Stimulated activated naive CD4-positive, alpha-beta T cell (primary cell): Measurements from ENCODE around the gene CRYZ.

Source experiments
- DNase-seq, 6 experiments: peaks; one replicate each; lab custom pipeline; 2025; lab: John Stamatoyannopoulos, UW

CRYZ gene

DNA sequence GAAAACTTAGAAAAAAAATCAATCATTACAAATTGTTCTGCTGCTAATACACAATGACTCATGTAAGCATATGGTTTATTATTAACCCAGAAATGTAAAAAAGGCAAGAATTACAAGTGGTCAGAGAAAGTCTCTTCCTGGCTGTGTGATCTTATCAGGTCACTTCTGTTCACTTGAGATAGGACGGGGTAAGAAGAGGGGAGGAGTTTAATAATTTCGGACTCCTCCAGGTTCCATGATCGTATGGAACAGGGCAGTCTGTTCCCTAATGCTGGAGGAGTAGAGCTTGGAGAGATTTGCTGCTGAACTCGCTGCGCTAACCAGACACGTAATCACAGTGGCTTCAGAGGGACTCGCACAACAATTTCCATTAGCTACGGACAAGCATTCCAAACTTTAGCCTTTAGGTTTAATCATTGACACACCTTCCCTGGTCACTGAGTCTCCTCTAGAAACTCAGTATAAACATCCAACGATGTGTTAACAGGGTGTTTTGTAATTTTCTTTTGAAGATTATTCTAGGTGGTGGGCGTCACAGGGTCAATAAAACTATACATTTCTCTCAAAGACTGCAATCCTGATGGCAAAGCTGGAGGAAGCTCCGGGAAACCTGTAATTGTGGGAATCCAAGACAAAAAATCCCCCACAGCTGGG lies 1.3 kb downstream of the CRYZ start:
- DNase-seq: no peak

DNA sequence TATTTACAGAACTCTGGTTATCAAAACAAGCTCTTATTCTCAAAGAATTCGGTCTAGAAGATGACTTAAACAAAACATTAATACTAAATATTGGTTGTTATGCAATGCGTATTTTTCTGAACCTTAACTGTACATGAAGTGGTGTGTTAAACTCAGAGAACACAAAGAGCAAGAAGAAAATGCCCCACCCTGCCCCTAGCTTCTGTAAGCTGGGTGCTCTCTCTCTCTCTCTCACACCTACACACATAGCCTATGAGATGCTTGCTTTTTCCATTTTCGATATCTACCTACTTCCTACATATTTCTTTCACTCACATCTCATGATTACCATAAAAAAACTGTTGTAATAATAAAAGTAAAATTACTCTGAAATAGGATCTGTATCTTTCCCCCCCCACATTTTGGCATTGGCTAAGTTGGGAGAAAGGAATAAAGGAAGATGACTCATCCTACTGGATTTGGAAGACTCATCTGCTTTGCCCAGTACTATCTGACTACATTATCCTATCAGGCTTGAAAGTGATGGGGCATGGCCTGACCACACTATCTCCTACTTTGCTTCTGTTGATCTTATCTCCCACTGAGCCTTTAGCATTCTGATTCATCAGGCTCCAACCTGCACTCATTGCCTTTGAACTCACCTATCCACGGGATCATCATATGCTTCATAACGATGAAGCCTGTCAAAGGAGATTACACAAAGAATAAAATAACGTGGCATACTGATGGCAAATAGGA lies 2.9 kb downstream of the CRYZ start:
- DNase-seq: no peak

DNA sequence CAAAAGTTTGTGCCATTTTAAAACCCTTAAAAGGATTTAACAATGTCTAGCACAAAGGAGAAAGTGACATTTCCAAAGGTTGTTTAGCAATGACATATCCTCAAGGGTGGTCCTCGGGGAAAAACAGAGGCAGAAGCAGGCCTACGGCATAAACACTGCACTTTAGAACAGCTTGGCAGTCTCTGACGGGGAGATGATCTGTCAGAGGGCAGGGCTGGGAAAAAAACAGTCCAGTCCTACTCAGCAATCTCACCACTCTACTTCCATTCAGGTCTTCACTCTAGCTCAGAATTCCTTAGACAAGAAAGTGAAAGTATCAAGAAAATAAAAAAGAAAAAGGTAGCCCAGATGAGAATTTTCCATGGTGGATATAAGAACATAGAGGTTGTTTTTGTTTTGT lies 4.1 kb downstream of the CRYZ start:
- DNase-seq: no peak

DNA sequence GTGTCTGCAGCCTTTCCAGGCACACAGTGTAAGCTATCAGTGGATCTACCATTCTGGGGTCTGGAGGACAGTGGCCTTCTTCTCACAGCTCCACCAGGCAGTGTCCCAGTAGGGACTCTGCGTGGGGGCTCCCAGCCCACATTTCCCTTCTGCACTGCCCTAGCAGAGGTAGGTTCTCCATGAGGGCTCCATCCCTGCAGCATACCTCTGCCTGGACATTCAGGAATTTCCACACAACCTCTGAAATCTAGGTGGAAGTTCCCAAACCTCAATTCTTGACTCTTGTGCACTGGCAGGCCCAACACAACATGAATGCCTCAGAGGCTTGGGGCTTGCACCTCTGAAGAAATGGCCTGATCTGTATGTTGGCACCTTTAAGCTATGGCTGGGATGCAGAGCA lies 6.8 kb downstream of the CRYZ start:
- no peak for DNase-seq

DNA sequence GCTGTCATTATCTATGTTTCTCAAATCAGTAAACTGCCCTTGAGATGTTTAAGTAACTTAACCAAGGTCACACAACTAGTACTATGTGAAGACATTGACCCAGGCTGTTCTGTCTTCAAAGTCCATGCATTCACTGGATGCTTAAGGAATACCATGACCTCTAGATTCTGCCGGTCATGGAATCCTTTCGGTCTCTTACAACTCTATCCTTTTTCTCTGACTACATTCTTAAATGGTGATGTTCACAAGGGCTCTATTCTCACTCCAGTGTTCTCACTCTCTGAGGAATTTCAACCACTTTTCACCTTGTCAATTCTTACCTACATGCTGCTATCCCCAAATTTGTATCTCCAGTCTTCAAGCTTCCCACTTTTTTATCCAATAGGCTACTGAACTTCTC lies 15.2 kb downstream of the CRYZ start:
- DNase-seq: no peak

DNA sequence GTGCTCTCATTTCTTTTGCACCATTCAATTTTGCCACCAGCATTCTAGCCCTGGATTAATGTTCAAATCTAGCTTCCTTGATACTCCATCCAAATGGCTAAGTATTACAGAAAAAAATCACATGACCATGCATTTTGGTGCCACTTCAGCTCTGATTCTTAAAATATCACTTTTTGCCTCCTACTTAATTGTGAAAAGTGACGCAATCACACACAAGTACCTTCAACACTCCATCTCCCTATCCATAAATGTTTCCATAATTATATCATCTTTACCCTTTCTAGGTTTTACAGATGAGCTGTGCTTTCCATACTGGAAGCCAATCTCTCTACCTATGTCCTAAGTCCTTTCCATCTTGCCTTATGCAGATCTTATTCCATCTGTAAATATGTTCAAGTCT lies 16.0 kb downstream of the CRYZ start:
- DNase-seq: no peak

DNA sequence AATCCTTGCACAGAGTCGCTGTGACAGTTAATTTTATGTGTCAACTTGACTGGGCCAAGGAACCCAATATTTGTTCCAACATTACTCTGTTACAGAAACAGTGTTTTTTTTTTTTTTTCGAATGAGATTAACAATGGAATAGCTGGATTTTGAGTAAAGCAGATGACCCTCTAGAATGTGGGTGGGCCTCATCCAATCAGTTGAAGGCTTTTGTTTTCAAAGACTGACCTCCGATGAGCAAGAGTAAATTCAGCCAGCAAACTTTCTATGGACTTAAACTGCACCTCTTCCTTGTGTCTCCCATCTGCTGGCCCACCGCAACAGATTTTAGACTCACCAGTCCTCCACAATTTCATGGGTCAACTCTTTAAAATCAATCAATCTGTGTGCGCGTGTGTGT lies 17.0 kb downstream of the CRYZ start:
- no peak for DNase-seq

DNA sequence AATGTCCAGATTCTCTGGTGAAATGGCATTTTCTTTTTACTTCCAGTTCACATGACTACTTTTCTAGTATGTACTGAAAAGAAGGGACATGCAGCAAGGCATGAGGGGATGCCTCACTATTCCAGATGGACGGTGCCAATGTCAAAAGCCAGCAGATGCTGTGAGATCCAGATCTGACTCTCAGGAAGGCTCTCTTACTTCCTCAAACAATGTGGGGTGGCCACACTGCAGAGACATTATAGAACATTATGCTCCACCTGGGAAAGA lies 17.7 kb downstream of the CRYZ start:
- no peak for DNase-seq

DNA sequence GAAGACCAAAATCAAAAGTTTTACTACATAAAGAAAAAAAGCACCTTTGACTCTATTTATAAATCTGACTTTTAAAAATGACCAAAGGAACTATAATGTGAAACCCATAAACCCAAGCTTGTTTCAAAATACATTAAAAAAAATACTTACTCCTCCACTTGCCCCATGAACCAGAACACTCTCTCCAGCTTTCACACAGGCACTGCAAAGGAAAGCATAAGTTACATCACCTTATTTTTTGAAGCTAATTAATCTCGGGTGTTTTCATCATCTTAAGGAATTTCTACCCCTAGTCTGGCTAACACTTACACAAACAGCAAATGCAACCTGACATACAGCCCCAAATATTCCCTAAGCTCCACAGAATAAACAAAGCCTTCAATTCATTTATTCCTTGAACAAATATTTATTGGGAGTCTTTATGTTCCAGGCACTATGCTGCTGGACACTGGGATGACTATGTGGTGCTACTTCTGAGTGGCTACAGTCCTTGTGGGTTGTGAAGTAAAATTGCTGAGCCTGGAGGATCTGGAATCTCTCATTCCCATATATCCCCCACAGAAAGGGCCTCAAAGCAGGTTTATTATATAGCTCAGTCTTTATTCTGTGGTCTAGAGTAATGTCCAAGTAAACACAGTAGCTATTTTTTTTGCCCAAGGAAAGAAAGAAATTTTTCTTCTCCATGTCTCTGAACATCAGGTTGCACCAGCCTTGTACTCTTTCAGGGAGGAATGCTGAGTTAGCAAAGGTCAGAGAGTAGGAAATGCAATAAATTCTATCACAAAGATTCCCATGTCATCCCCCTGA lies 18.2 kb downstream of the CRYZ start:
- DNase-seq: no peak

DNA sequence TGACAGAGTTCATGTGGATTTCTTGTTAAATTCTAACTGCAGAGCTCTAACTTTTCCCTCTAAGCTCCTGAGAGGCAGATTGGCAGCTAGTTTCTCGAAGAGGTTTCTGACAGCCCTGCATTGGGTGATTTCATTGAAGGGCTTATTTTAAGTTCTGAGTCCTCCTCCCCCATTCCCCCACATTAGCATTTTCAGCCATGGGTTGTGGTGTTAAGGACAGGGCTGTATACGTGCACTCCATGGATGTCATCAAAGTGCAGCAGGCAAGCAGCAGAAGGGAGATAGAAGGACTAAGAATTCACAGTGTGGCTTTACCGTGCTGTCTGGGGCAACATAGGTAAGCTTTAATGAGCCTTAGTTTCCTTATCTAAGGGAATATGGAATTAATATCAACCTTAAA lies 19.0 kb downstream of the CRYZ start:
- no peak for DNase-seq

DNA sequence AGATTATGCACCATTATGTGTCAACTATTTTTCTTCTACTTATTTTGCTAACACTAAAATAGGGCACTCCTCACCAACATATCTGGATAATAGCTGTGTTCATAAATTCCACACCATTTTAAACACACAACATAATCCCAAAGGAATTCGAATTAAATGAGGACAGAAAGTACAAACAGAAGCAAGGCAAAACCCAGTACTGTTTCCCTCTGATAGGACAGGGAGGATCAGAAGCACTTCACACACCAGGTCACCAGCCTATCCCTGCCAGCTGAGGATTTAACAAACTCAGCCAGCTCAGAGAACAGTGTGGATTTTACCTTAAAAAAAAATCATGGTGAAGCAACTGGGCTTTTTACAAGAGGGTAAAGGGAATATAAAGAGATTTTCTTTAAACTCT lies 20.0 kb downstream of the CRYZ start:
- no peak for DNase-seq

DNA sequence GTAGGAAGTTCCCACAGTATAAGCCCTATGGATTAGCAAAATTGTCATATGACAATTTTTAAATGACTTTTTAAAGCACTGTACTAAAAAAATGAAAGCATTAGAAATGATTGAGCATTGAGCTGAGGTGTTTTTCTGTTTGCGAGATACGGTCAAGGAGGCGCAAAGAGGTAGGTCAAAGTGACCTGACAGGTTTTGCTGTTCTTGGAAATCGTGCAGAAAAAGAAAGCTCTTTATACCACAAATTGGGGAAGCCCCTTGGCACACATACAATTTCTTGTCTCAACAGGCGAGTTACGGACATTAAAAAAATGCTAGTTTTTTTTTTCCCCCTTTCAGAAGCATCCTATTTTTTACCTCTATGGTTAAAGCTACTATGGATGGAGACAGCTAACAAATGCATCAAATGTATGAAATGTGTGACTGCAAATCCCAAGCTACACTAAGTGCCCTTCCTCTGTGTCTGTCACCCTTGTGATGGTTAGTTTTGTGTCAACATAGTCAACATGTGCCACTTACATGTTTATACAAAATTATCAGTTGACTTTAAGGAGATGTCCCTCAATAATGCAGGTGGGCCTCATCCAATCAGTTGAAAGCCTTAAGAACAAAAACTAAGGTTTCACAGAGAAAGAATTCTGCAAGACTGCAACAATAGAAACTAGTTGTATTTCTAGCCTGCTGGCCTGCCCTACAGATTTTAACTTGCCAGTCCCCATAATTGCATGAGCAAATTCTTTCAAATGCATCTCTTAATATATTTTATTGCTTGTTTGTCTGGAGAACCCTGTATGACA lies 29.3 kb downstream of the CRYZ start:
- no peak for DNase-seq

DNA sequence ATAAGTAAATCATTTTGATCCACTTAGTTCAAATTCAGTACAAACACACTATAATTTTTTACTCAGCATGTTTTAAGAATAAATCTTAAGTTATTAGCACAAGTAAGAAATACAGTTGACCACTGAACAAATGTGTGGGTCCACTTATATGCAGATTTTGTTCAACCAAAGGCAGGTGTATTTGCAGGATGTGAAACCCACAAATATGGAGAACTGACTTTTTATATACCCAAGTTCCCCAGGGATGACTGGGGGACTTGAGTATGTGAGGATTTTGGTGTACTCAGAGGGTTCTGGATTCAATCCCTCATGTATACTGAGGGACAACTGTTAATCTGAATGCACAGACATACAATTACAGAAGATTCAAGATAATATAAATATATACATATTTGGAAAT lies 33.5 kb downstream of the CRYZ start:
- no peak for DNase-seq

DNA sequence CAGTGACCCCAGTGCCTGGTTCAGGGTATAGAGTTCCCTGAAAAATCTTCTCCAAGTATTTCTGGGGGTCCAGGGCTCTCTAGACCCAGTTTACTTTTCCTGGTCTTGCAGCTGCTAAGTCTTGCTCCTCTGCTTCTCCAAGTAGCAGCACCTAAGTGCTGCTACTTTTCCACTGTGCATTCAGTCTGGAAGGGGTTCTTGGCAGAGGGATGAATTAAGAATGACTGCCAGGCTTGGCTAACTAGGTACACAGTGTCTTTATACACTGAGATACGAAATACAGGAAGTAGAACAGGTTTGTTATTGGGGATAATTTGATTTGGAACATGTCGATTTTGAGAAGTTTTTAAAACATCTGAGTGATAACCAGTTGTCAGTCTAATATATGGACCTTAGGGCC lies 35.0 kb downstream of the CRYZ start:
- DNase-seq: no peak

DNA sequence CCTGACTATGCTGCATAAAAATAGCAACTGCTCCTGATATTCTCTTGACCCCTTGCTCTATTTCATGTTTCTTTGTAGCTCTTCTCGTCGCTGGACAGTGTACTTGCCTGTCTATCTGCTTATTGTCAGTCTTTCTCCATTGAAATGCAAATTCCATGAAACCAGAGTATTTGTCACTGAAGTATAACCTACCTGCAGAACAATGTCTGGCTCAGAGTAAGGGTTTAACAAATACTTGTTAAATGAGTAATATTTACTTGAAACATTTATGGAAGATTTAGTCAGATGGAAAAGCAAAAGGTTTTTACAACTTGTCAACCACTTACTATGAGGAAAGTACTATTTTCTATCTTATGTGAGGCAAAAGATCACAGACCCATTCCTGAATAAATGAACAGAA lies 39.4 kb downstream of the CRYZ start:
- DNase-seq: no peak

DNA sequence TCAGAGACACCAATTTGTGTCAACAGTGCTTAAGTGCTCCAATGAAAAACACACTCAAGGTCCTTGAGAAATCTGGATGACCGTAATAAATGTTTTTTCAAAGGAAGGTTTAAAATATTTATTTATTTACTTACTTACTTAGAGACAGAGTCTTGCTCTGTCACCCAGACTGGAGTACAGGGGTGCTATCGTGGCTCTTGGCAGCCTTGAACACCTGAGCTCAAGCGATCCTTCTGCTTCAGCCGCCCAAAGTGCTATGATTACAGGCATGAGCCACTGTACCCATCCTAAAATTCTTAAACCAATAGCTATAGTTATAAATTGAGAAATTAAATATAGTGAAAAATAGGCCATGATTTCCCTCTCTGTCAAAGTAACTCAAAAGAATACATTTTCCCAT lies 41.9 kb downstream of the CRYZ start:
- DNase-seq: no peak

DNA sequence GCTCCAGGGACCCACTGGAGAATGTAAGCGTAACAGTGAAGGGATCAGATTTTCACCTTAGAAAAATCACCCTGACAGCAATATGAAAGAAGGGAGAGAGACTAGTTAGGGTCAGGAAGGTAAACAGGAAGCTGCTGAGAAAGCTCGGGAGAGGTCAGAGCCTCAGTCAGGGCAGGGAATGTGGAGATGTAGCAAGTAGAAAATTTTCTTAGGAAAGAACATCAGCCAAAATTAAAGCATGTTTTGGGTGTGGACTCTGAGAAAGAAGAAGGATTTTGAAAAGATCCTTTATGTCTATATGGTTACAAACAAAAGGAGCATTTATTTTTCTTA lies 42.5 kb downstream of the CRYZ start:
- no peak for DNase-seq

DNA sequence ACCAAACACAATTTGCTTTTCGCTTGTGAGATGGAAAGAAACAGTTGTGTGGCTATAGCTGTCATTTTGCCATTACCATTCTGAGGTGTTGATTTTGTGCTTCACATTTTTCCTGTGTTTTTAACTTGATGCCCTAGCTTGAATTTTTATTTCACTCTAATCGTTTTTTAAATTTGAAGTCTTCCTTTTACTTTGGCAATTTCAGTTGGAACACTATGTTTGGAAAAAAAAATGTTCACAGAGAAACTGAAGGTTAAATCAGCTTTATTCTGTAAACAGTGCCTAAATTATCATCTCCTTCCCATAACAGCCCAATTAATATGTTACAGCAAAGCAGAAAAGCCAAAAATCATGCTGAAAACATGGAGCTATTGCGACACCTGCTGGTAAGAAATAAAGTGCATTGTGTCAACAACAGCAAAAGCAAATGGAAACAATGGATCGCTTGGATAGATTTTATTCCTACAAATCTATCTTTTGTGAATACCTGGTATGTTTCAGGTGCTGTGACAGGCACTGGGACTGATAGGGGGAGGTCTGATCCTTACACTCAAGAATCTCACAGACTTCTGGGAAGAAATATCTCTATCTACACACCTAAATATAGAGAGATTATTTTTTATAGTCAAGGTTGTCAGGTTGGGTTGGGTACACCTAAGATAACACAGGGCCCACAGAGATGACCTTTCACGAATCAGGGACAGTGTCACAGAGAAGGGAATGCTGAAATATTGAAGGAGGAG lies 43.1 kb downstream of the CRYZ start:
- DNase-seq: peak in 3 of 6 experiments; percentile 8 to 56 (median 41)

DNA sequence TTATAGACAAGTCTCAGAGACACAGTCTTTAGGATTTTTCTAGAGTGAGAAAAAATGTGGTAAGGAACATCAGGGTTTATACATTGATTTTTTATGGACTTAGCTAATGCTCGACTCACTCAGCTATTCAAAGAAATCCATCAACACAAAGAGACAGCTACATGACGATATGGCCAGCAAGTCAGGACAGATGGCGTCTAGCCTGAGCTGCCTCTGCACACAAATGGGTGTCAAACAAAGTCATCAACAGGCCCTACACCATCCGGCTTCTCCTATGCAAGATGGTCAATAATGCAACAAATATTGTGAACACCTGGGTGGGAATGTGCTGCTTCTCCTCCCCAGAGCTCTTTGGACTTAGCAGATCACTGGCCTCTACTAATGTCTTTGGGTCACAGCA lies 45.9 kb downstream of the CRYZ start:
- no peak for DNase-seq

DNA sequence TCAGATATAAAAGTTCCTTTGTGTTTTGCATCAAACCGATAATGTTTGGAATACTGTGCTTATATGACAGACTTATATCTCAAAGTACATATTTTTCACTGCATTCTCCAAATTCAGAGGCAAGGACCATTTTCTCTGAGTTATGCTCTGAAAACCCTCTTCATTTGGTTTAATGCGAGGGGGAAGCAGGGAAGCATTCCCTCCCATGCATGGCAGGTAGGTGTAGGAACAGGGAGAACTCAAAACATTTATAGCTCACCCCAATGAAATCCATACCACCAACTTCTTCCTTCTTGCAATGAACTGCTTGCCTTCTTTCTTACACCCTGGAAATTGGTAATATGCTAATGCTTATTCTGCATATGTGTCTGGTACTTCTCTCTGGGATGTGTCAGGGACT lies 48.5 kb downstream of the CRYZ start:
- DNase-seq: no peak

DNA sequence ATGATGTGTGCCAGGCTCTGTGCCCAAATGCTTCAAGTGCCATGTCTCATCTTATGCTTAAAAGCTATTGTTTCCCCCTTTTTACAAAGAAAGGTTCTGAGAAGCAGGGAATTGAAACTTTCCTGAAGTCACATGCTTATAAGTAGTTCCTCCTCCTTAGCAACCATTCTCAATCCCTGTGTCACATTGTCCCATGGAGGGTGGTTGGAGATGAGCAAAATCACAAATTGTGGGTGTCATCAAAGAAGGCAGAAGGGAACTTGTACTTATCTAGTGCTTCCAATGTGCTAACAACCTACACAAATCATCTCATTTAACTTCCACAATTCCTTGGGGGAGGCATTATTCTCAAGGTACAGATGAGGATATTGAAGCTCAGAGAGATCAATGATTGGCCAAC lies 49.2 kb downstream of the CRYZ start:
- DNase-seq: no peak

DNA sequence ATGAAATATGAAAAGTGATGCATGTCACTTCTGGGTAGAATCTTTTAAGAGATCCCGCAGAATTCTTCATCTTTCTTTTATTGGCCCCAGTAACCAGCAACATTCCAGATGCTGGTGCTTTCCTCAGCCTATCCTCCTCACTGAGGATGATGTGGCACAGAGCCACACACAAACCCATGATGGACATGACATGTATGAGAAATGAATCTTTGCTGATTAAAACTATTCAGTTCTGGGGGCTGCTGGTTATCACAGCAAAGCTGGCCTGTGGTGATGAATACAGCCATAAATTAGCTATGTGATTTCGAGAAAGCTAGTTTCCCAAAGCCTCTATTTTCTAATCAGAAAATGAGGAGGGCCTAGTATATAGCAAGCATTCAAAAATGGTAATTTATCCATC lies 51.0 kb downstream of the CRYZ start:
- DNase-seq: no peak
